A172 (cell line): Measurements from ENCODE around the gene PPEF2. TPM values are rescaled to one million over a fixed set of nuclear protein-coding genes. Genes with fewer than 3 reads are reported as not detected.
"Not testable (repeated sequence)": the region's sequence is repeated elsewhere in the genome, so short reads cannot be mapped to it uniquely, and the experiment has no call there.

ENCODE experiments used
- DNase-seq: peaks from one replicate; pipeline ENCODE4 v3.0.0-alpha.2; 2015; ENCODE audit warnings: low spot score
- total RNA-seq: library from RNA; depleted of rRNA; stranded (reverse); fragments of >200 nt; shearing (Covaris generic); gene quantifications from 2 replicates; pipeline ENCODE4 v1.2.3, GENCODE V29; 2014; rRNA removed

PPEF2 gene, protein sequence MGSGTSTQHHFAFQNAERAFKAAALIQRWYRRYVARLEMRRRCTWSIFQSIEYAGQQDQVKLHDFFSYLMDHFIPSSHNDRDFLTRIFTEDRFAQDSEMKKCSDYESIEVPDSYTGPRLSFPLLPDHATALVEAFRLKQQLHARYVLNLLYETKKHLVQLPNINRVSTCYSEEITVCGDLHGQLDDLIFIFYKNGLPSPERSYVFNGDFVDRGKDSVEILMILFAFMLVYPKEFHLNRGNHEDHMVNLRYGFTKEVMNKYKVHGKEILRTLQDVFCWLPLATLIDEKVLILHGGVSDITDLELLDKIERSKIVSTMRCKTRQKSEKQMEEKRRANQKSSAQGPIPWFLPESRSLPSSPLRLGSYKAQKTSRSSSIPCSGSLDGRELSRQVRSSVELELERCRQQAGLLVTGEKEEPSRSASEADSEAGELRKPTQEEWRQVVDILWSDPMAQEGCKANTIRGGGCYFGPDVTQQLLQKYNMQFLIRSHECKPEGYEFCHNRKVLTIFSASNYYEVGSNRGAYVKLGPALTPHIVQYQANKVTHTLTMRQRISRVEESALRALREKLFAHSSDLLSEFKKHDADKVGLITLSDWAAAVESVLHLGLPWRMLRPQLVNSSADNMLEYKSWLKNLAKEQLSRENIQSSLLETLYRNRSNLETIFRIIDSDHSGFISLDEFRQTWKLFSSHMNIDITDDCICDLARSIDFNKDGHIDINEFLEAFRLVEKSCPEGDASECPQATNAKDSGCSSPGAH
- total RNA-seq: not detected in 2 replicates

DNA sequence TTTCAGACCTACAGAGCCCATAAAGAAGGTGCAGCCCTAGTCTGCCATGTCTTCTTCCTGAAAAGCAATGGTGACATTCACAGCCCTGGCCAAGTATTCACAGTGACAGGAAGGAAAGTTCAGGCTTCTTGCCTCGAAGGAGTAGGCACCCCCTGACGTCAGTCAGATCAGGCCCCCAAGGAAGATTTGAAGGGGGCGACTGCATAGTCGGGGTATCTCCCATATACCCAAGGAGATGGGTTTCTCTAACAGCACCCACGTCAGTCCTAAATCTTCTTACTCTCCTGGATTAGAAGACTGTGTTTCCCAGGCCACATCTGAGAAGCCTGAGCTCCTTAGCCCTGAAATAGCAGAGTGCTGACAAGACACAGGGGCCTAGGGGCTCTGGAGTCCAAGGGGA is at the start of gene PPEF2:
PPEF2 (minus strand) TSS at position 101 of the 400 bp plus-strand sequence. CDS start 6,127 bp downstream, outside the sequence.
- DNase-seq: no peak

DNA sequence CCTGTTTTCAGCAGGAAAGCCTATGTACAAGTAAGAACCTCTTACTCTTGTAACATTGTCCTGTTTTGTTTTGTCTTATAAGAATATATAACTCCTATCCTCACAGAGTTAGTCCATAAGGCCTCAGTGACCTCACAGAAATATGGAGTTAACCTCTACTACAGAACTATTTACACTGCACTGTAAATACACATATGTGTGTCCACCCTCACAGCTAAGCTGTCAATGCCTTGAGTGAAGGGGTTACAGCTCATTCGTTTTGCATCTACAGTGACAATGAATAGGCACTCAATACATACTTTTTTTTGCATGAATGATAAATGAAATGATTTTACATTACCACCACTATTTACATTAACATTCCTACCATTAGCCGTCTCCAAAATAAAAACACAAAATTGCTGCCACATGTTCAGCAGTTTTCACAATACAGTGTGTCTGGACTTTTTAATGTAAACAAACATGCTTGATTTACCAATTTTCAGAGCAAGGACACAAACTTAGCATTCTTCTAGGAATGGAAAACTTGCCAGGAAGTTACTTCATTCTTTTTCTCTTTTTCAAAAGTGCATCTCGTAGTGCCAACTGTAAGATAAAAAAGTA is 48.1 kb upstream of the PPEF2 start:
- DNase-seq: no peak

GRCh38 chr4:75948822-75949444 is 46.7 kb upstream of the PPEF2 start:
- no peak for DNase-seq

- DNase-seq: peak; percentile 29
Observed at GRCh38 chr4:75940692-75941253, 38.5 kb upstream of the PPEF2 start, which contains the start of gene NAAA. Gene NAAA (minus strand): TSS chr4:75941013. CDS start chr4:75940949, 64 bp downstream.

DNA sequence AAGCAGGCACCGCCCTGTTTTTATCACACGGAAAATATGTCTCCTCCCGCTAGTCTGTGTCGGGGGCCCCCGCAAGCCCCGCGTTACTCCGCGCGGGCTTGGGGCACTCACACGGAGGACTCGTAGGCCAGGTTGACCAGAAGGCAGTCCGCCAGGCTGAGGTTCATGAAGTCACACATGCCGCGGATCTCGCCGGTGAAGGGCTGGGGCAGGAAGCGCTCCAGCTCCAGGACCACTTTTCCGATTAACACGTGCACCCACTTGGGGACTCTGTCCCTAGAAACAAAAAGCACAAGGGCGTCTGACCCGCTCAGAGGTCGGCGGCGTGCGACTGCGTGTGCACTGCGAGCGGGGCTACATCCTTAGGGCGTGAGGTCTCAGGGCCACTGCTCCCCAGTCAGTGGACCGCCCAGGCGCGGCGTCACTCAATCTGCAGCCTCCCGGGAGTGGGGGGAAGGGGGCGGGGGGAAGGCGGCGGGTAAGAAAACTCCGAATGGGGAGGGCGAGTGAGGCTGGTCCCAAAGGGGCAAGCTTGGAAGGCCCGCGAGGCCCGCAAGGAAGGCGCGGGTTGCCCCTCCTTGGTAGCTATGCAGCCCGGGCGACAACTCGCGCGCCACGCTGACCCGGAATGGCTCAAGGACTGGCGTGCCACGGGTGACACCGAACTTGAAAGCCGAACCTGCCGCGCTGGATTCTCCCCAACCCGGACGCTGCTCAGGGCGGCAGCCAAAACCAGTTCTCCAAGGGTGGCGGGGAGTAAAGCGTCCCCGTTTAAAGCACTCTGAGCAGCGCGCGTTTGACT is 37.8 kb upstream of the PPEF2 start:
- peak; percentile 39 for DNase-seq

DNA sequence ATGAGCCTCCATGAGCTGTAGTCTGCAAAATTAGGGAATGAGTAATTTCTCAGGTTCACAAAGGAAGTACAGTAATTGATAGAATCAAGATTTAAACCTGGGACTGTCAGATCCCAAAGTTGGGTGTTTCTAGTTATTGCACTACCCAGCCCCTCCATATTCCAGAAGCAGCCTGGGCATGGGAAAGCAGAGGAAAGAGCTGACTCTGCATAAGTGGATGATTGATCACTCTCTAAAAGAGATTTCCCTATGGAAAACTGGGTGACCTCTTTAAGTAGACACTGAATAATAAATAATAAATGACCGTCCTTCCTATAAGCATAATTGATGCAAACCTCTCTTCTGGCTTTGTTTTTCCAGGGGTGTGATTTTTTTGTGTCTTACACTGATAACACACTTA is 33.4 kb upstream of the PPEF2 start:
- DNase-seq: no peak

DNA sequence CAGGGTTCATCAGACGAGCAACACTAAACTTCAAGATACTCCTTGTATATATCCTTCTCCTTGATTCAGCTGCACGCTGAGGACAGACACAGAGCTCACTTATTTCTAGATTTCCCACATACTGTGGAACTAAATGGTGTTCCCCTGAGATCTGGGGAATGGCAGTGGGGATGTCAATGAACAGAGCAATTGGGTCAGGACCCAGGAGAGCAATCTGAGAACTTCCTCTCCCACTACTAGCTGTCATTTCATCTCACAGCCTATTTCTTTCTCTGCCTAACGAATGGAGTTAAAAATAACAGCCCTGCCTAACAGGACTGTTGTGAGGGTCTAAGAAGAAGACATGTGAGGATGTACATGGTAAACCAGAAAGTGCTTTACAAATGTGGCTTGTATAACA is 27.9 kb upstream of the PPEF2 start:
- no peak for DNase-seq

GRCh38 chr4:75924916-75925315 is 22.7 kb upstream of the PPEF2 start:
- DNase-seq: not testable (repeated sequence)

- no peak for DNase-seq
Observed at GRCh38 chr4:75924309-75924827, 22.1 kb upstream of the PPEF2 start.

GRCh38 chr4:75922588-75922987 is 20.3 kb upstream of the PPEF2 start:
- no peak for DNase-seq

GRCh38 chr4:75921910-75922309 is 19.7 kb upstream of the PPEF2 start:
- no peak for DNase-seq

DNA sequence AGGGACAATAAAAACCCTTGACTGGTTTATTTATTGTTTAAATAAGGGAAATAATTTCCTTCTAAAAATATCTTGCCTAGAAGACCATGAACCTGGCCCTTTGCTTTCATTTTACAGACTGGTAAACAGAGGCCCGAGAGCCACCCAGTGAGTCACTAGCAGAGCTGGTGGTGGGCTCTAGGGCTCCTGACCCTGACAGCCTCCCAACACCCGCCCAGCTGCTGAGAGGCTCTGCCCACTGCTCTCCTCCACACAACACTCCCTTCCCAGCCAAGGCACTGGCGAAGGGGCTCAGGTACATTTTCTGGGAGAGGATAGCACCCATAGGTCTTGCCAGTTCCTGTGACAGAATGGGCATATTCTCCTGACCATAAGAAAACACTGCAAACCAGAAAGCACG is 18.1 kb upstream of the PPEF2 start:
- DNase-seq: no peak

- no peak for DNase-seq
Observed at GRCh38 chr4:75919920-75920319, 17.7 kb upstream of the PPEF2 start.

DNA sequence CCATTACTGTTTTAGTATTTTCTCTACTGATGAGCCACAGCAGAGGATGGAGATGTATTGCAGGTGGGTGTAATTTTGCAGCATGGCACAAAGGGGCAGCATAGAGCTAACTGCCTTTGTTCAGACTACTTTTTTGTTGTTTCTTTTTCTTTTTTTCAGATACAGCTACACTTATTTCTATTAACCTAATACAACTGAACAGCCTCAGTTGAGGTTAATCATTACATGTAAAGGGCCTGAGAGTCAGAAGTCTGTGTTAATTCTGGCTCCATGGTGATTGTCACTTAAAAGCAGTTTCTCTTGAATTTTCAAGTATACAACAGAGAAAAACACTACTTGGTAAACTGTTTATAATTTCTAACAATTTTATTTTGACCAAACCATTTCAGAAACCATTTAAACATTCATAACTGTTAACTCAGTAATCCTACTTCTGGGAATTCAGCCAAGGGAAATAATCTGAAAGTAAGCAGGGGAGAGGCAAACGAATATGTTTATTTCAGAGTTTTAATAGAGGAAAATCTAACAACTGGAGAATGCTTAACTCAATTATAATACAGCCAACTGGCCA is 13.9 kb upstream of the PPEF2 start:
- peak; percentile 35 for DNase-seq

DNA sequence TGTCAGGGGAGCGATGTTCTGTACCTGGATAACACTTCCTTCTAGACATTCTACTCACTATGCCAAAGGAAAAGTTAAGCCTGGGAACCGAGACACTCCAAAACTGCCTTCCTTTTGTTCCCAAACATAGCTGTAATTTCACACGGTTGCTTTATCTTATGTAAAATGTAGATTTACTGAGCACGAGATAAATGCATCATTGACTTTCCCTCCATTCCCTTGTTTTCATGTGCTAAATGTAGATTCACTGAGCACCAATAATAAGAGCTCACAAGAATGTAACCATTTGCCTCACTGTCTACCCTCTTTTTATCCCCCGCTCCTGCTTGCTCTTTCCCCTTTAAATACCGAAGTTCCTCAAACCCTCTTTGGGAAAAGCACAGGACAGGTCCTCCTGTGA is 10.7 kb upstream of the PPEF2 start:
- no peak for DNase-seq

- DNase-seq: not testable (repeated sequence)
Observed at GRCh38 chr4:75910831-75911230, 8.6 kb upstream of the PPEF2 start.

DNA sequence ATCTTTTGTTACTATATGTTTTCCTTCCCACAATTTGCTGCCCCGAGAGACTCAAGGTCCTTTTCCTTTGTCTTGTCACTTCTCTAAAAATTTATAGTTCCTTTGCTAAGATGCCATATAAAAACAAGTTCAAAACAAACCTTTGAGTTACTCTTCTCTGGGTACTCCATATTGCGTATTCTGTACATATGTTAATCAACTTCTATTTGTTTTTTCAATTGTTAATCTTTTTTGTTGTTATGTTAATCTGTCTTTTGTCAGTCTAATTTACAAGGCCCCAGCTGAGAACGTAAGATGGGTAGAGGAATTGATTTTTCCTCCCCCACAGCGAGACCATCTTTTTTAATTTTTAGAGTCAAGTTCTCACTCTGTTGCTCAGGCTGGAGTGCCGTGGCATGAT is 7.2 kb upstream of the PPEF2 start:
- DNase-seq: no peak

DNA sequence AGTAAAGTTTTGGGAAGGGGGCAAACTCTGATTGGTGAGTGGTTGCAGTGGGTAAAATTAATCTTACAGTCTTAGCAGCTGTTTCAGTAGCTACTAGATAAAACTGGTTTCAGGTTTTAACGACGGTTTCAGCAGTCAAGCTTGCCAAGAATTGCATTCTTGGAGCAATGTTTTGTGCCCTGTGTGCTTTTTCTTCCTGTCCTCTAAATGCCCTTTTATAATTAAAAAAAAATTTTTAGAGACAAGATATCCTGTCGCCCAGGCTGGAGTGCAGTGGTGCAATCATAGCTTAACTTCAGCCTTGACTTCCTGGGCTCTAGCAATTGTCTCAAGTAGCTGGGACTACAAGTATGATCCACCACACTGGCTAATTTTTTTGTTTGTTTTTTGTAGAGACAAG is 6.3 kb upstream of the PPEF2 start:
- DNase-seq: no peak

DNA sequence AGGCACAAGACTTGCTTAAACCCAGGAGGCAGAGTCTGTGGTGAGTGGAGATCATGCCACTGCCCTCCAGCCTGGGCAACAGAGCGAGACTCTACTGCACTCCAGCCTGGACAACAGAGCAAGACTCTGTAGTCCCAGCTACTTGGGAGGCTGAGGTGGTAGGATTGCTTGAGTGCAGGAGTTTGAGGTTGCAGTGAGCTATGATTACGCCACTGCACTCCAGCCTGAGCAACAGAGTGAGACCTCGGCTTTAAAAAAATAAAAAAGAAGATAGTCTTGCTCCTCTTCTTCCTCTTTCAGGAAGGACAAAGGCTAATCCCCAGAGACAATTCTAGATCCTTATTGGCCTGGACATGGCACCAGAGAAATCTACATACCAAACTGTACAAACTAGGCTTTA is 5.7 kb upstream of the PPEF2 start:
- no peak for DNase-seq

DNA sequence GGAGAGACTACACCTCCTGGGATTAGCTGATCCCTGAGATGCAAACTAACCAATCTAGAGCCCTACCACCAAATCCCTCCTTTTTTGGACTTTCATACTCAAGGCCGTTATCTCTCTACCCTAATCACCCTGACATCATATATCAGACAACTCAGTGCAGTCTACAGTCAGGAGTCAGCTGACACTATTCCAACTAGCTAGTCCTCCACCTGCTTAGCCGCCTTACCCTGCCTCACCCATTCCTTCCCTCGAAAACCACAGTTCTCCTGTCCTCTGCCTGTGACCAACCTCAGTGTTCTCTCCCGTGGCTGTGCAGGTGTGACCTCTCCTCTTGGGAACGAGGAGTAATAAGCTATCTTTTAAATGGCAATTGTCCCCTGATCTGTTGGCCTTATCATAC is 1.8 kb upstream of the PPEF2 start:
- DNase-seq: peak; percentile 5
